ENCODE measurements around the gene AGGF1.

- TF ChIP-seq CTCF (conservative IDR thresholded peaks at IDR 0.05) (peak; percentile 48), ZFX (IDR thresholded peaks at IDR 0.05) (no peak)
These were observed 47.0 kb downstream of the AGGF1 start for GRCh38 chr5:77076961-77077828.

Data from C4-2B (cell line).